Hepatocyte (in vitro differentiated cells): Measurements from ENCODE around the gene INIP. TPM values are rescaled to one million over a fixed set of nuclear protein-coding genes. Genes with fewer than 3 reads are reported as not detected.
"Not testable (repeated sequence)": the region's sequence is repeated elsewhere in the genome, so short reads cannot be mapped to it uniquely, and the experiment has no call there.

Source experiments
- DNase-seq: peaks from one replicate; pipeline ENCODE4 v3.0.0-alpha.2; 2016; ENCODE audit warnings: low spot score
- H2AFZ ChIP-seq: fragments of 200-600 bp; sonication (generic); 2 replicates; pipeline ENCODE4 v1.6.0; 2016; ENCODE audit warnings: antibody characterized with exemption, mild to moderate bottlenecking
- H3K27ac ChIP-seq: fragments of 200-600 bp; sonication (generic); 2 replicates; pipeline ENCODE4 v1.5.1; 2016; ENCODE audit warnings: mild to moderate bottlenecking
- H3K27me3 ChIP-seq: fragments of 200-600 bp; sonication (generic); 2 replicates; pipeline ENCODE4 v1.6.1; 2016
- H3K36me3 ChIP-seq: fragments of 200-600 bp; sonication (generic); replicated peaks from 2 replicates; pipeline ENCODE4 v1.5.1; 2016; ENCODE audit warnings: low read depth; ENCODE audit not compliant: insufficient read depth
- H3K4me1 ChIP-seq: fragments of 200-600 bp; sonication (generic); 2 replicates; pipeline ENCODE4 v1.5.1; 2016; ENCODE audit warnings: mild to moderate bottlenecking, moderate library complexity; ENCODE audit not compliant: insufficient read depth
- H3K4me2 ChIP-seq: fragments of 200-600 bp; sonication (generic); 2 replicates; pipeline ENCODE4 v1.6.0; 2016
- H3K4me3 ChIP-seq: fragments of 200-600 bp; sonication (generic); 2 replicates; pipeline ENCODE4 v1.5.1; 2016; ENCODE audit warnings: mild to moderate bottlenecking
- H3K79me2 ChIP-seq: fragments of 200-600 bp; sonication (generic); 2 replicates; pipeline ENCODE4 v1.6.0; 2017; ENCODE audit warnings: mild to moderate bottlenecking
- H3K9me2 ChIP-seq: fragments of 200-600 bp; sonication (generic); replicated peaks from 2 replicates; pipeline ENCODE4 v1.6.0; 2017; ENCODE audit warnings: mild to moderate bottlenecking; ENCODE audit not compliant: insufficient read depth
- H3K9me3 ChIP-seq: fragments of 200-600 bp; sonication (generic); 2 replicates; pipeline ENCODE4 v1.5.1; 2016; ENCODE audit warnings: low read depth, mild to moderate bottlenecking
- H4K20me1 ChIP-seq: fragments of 200-600 bp; sonication (generic); 2 replicates; pipeline ENCODE4 v1.6.0; 2016; ENCODE audit warnings: mild to moderate bottlenecking; ENCODE audit not compliant: insufficient read depth, poor library complexity, severe bottlenecking
- EZH2 ChIP-seq: fragments of 200-600 bp; sonication (generic); IDR thresholded peaks from 2 replicates; pipeline ENCODE4 v1.6.1; 2016; ENCODE audit warnings: antibody characterized with exemption, mild to moderate bottlenecking, borderline replicate concordance
- EZH2phosphoT487 ChIP-seq: fragments of 200-600 bp; sonication (generic); IDR thresholded peaks from one replicate; pipeline ENCODE4 v1.6.1; 2018; ENCODE audit warnings: antibody characterized with exemption, mild to moderate bottlenecking, low read depth, moderate library complexity; ENCODE audit not compliant: unreplicated experiment, severe bottlenecking
- WGBS: methylation state at CpG from one replicate; pipeline ENCODE4 v1.1.6; 2016; ENCODE audit warnings: low lambda C conversion rate; ENCODE audit errors: missing lambda C conversion rate; 5-methylcytosine and 5-hydroxymethylcytosine counted together
- polyA plus RNA-seq: library from polyadenylated mRNA; unstranded; fragments of >200 nt; fragmentation: Nextera tagmentation; extraction: Ambion mirVana; gene quantifications from 2 replicates; pipeline ENCODE4 v1.2.1, GENCODE V29; 2016
- total RNA-seq: library from RNA; depleted of rRNA; stranded (reverse); fragments of >200 nt; gene quantifications from 2 replicates; pipeline ENCODE4 v1.2.3, GENCODE V29; 2014
- TF ChIP-seq, protein P1 (sequence below): fragments of 200-600 bp; sonication (generic); IDR thresholded peaks from 2 replicates; pipeline ENCODE4 v1.5.1; 2016; ENCODE audit warnings: antibody characterized with exemption, mild to moderate bottlenecking; ENCODE audit not compliant: poor library complexity

Gene INIP
- total and polyA plus RNA-seq, 2 experiments from 2014 or later, result 19.3 to 37.4 TPM

DNA sequence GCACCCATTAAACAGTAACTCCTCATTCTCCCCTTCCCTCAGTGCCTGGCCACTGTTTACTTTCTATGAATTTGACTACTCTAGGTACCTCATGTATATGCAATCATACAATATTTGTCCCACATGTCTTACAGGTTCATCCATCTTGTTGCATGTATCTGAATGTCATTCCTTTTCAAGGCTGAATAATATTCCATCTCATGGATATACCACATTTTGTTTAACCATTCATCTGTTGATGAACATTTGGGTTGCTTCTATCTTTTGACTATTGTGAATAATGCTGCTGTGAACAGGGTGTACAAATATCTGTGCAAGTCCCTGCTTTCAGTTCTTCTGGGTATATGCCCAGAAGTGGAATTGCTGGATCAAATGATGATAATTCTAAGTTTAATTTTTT lies 40.9 kb downstream of the INIP start:
- Histone ChIP-seq H2AFZ (no peak overlapping the region), H3K4me2 (no peak overlapping the region), H4K20me1 (no peaks in the 10 kb centered on the region), H3K9me2 (no peaks in the 10 kb centered on the region), H3K4me1 (no peaks in the 10 kb centered on the region), H3K27ac (no peak overlapping the region), H3K27me3 (no peaks in the 10 kb centered on the region), H3K4me3 (no peak overlapping the region), H3K9me3 (no peaks in the 10 kb centered on the region), H3K36me3 (no peaks in the 10 kb centered on the region), H3K79me2 (no peaks in the 10 kb centered on the region)
- DNase-seq, result no peak
- TF ChIP-seq, protein P1, sequence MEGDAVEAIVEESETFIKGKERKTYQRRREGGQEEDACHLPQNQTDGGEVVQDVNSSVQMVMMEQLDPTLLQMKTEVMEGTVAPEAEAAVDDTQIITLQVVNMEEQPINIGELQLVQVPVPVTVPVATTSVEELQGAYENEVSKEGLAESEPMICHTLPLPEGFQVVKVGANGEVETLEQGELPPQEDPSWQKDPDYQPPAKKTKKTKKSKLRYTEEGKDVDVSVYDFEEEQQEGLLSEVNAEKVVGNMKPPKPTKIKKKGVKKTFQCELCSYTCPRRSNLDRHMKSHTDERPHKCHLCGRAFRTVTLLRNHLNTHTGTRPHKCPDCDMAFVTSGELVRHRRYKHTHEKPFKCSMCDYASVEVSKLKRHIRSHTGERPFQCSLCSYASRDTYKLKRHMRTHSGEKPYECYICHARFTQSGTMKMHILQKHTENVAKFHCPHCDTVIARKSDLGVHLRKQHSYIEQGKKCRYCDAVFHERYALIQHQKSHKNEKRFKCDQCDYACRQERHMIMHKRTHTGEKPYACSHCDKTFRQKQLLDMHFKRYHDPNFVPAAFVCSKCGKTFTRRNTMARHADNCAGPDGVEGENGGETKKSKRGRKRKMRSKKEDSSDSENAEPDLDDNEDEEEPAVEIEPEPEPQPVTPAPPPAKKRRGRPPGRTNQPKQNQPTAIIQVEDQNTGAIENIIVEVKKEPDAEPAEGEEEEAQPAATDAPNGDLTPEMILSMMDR, result no peak
- TF ChIP-seq EZH2phosphoT487, result no peak
- no peak for TF ChIP-seq EZH2

DNA sequence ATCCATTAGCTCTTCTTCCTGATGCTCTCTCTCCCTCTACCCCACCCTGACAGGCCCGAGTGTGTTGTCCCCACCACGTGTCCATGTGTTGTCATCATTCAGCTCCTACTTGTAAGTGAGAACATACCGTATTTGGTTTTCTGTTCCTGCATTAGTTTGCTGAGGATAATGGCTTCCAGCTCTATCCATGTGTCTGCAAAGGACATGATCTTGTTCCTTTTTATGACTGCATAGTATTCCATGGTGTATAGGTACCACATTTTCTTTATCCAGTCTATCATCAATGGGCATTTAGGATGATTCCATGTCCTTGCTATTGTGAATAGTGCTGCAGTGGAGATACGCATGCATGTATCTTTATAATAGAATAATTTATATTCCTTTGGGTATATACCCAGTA lies 44.7 kb downstream of the INIP start:
- H3K27me3 ChIP-seq, H3K4me3 ChIP-seq, H3K79me2 ChIP-seq, H2AFZ ChIP-seq, H4K20me1 ChIP-seq, H3K4me1 ChIP-seq, H3K9me3 ChIP-seq, DNase-seq, H3K4me2 ChIP-seq, H3K36me3 ChIP-seq, H3K27ac ChIP-seq, H3K9me2 ChIP-seq: not testable (repeated sequence)
- 98% methylated on average over 4 of the region's 4 CpGs for WGBS

DNA sequence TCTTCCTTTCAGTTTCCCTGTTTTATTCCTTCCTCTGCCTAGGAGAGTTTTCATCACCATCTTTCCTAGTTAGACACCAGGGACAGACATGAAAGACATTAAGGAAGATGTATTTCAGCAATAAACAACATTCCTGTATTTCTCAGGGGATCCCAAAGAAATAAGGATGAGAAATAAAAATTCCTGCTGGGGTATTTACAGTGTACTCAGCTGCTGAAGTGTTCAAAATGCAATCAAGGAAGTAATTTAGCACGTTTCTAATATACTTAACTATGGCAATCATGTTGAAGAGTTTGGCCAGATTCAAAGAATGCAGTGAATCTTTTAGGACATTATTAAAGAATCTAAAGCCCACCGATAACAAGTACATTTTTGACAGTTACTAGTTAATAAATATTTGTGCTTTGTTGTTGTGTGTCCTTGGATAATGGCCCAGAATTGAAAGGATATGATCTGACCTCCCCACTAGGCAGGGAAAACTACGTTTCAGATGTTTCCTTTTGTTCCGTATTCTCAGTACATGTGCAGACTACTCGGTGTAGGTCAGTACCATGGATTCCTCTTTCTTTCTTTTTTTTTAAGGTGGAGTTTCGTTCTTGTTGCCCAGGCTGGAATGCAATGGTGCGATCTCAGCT lies 46.8 kb downstream of the INIP start:
- H3K9me2 ChIP-seq, result no peaks in the 10 kb centered on the region
- H3K27ac ChIP-seq, result no peak overlapping the region
- H2AFZ ChIP-seq, result no peak overlapping the region
- H3K27me3 ChIP-seq, result no peaks in the 10 kb centered on the region
- TF ChIP-seq EZH2phosphoT487 (no peak), EZH2 (no peak)
- TF ChIP-seq, protein P1, result no peak
- no peaks in the 10 kb centered on the region for H3K79me2 ChIP-seq
- H3K4me1 ChIP-seq, result no peaks in the 10 kb centered on the region
- H4K20me1 ChIP-seq, result no peaks in the 10 kb centered on the region
- no peaks in the 10 kb centered on the region for H3K9me3 ChIP-seq
- 85% methylated on average over 7 of the region's 7 CpGs for WGBS
- no peak overlapping the region for H3K4me3 ChIP-seq
- no peak overlapping the region for H3K4me2 ChIP-seq
- DNase-seq, result no peak
- no peaks in the 10 kb centered on the region for H3K36me3 ChIP-seq

DNA sequence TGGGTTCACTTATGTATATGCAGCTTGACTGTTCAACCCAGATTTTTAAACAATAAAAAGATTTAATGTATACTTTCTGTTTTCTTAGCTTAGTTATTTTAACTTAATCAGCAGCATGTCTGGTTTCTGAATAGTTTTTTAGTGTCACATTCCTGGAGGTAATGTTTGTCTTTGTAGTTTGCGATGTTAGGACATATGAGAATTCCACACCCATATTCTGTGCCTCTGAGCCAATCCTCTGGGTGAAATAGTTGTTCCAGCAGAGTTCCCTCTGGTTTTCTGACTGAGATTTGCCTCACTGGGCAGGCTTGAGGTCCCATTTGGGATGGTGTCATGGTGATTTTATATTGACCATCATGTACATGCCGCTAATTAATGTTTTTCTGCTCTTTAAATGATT lies 48.6 kb downstream of the INIP start:
- TF ChIP-seq, protein P1, result no peak
- TF ChIP-seq EZH2 (no peak), EZH2phosphoT487 (no peak)
- Histone ChIP-seq H4K20me1 (no peaks in the 10 kb centered on the region), H2AFZ (no peak overlapping the region), H3K9me2 (no peaks in the 10 kb centered on the region), H3K27ac (no peak overlapping the region), H3K27me3 (no peaks in the 10 kb centered on the region), H3K4me1 (no peaks in the 10 kb centered on the region), H3K9me3 (no peaks in the 10 kb centered on the region), H3K79me2 (no peaks in the 10 kb centered on the region), H3K4me3 (no peak overlapping the region), H3K4me2 (no peak overlapping the region), H3K36me3 (no peaks in the 10 kb centered on the region)
- DNase-seq, result no peak
- WGBS, result 78% methylated on average over 2 of the region's 2 CpGs
